ENCODE measurements around the gene FURIN.

- TF ChIP-seq ZNF777 (tag by site-specific recombination; IDR thresholded peaks at IDR 0.05; ENCODE audit: borderline replicate concordance) (no peak), CTCF (tag by site-specific recombination; IDR thresholded peaks at IDR 0.05) (no peak), ZNF121 (tag by site-specific recombination; IDR thresholded peaks at IDR 0.05) (no peak), ZBTB20 (tag by site-specific recombination; IDR thresholded peaks at IDR 0.05) (no peak), YY1 (tag by site-specific recombination; IDR thresholded peaks at IDR 0.05) (no peak), ZBTB7A (tag by site-specific recombination; IDR thresholded peaks at IDR 0.05; ENCODE audit: low read depth) (no peak), TSHZ1 (tag by site-specific recombination; IDR thresholded peaks at IDR 0.05; ENCODE audit: borderline replicate concordance) (no peak), MYNN (tag by site-specific recombination; IDR thresholded peaks at IDR 0.05; ENCODE audit: borderline replicate concordance) (no peak)
These were observed 753 bp downstream of the FURIN start for GRCh38 chr15:90869140-90869541.

Measured in HEK293 (cell line).